H1 (cell line): ENCODE measurements around the gene ARHGAP10. TPM values are rescaled to one million over a fixed set of nuclear protein-coding genes. Genes with fewer than 3 reads are reported as not detected.

Source experiments
- CTCF ChIA-PET: fragments of 300-600 bp; sonication (Branson Sonifier 250); formaldehyde crosslinking; loops from one replicate; lab custom pipeline; 2021; ENCODE audit not compliant: partially characterized antibody; lab: Charles Lee
- POLR2A ChIA-PET: fragments of 300-600 bp; sonication (Branson Sonifier 250); formaldehyde crosslinking; loops from one replicate; lab custom pipeline; 2021; ENCODE audit warnings: inconsistent platforms; ENCODE audit not compliant: partially characterized antibody; lab: Charles Lee
- DNase-seq, 2 experiments: peaks; one replicate each; pipeline versions ENCODE4 v3.0.0 to v3.0.0-alpha.2; 2010 to 2022; ENCODE audit warnings: low spot score in 2 of 2, low read depth in 1 of 2, mixed read lengths in 1 of 2
- FAIRE-seq: peaks from 2 replicates; lab custom pipeline; 2011; peaks lifted over from hg19 to GRCh38; lab: Jason Lieb, UNC
- H2AFZ ChIP-seq: 2 replicates; pipeline ENCODE4 v1.8.1; 2012; ENCODE audit warnings: low read length, inconsistent platforms
- H2AK5ac ChIP-seq: 2 replicates; pipeline ENCODE4 v1.6.1; 2013; ENCODE audit warnings: low read depth, low read length
- H2BK120ac ChIP-seq: replicated peaks from 2 replicates; pipeline ENCODE3; 2013; ENCODE audit warnings: low read depth, low read length, inconsistent platforms
- H2BK12ac ChIP-seq: 2 replicates; pipeline ENCODE4 v1.6.1; 2013; ENCODE audit warnings: low read depth, low read length
- H2BK15ac ChIP-seq: 2 replicates; pipeline ENCODE4 v1.6.1; 2013; ENCODE audit warnings: low read length
- H2BK20ac ChIP-seq: 2 replicates; pipeline ENCODE4 v1.6.1; 2013; ENCODE audit warnings: low read length
- H2BK5ac ChIP-seq: 2 replicates; pipeline ENCODE4 v1.6.1; 2013; ENCODE audit warnings: low read depth, low read length
- H3K14ac ChIP-seq: 2 replicates; pipeline ENCODE4 v1.6.1; 2013; ENCODE audit warnings: inconsistent platforms; ENCODE audit not compliant: insufficient read length
- H3K18ac ChIP-seq: 2 replicates; pipeline ENCODE4 v1.6.1; 2013; ENCODE audit warnings: low read length; ENCODE audit errors: extremely low read depth
- H3K23ac ChIP-seq: 2 replicates; pipeline ENCODE4 v1.6.1; 2013; ENCODE audit warnings: inconsistent platforms; ENCODE audit not compliant: insufficient read length
- H3K23me2 ChIP-seq: 2 replicates; pipeline ENCODE4 v1.6.1; 2013; ENCODE audit warnings: low read depth, low read length
- H3K27ac ChIP-seq: 2 replicates; pipeline ENCODE4 v1.6.1; 2011; ENCODE audit warnings: low read depth, low read length, inconsistent platforms
- H3K27me3 ChIP-seq, 4 experiments: replicated peaks in 1 of 4; 1 replicate in 1 of 4; 2 replicates in 3 of 4; pipeline versions ENCODE4 v1.6.1 to v1.8.1; 2011 to 2013; ENCODE audit warnings: low read length in 3 of 4, mild to moderate bottlenecking in 3 of 4, inconsistent platforms in 2 of 4, mixed read lengths in 2 of 4, moderate library complexity in 1 of 4; ENCODE audit not compliant: control insufficient read depth in 3 of 4, insufficient read depth in 3 of 4; ENCODE audit errors: extremely low read depth in 1 of 4
- H3K36me3 ChIP-seq, 4 experiments: 2 replicates each; pipeline versions ENCODE4 v1.6.1 to v1.8.1; 2011 to 2013; ENCODE audit warnings: mild to moderate bottlenecking in 4 of 4, low read length in 3 of 4, moderate library complexity in 2 of 4, control low read depth in 1 of 4, inconsistent platforms in 1 of 4; ENCODE audit not compliant: insufficient read depth in 4 of 4, control insufficient read depth in 2 of 4
- H3K4ac ChIP-seq: replicated peaks from 2 replicates; pipeline ENCODE3; 2013; ENCODE audit warnings: low read length, low read depth, mixed read lengths, inconsistent platforms; ENCODE audit not compliant: insufficient read length
- H3K4me1 ChIP-seq, 4 experiments: replicated peaks in 1 of 4; 1 replicate in 1 of 4; 2 replicates in 3 of 4; pipeline versions ENCODE4 v1.6.1 to v1.8.1; 2011 to 2013; ENCODE audit warnings: low read length in 3 of 4, inconsistent platforms in 2 of 4, mixed read lengths in 1 of 4; ENCODE audit not compliant: insufficient read depth in 4 of 4, control insufficient read depth in 3 of 4
- H3K4me2 ChIP-seq, 2 experiments: 2 replicates each; pipeline versions ENCODE4 v1.6.1 to v1.8.1; 2011 to 2013; ENCODE audit warnings: low read depth in 2 of 2, low read length in 2 of 2, control low read depth in 1 of 2, inconsistent platforms in 1 of 2, mild to moderate bottlenecking in 1 of 2; ENCODE audit not compliant: insufficient read depth in 1 of 2
- H3K4me3 ChIP-seq, 4 experiments: fragments of 200-600, 300-600 bp in 1 of 4; sonication (generic), shearing (Covaris generic), sonication (Bioruptor Twin) in 1 of 4; 2 replicates each; pipeline versions ENCODE4 v1.5.1 to v1.8.1; 2011 to 2016; ENCODE audit warnings: low read length in 4 of 4, low read depth in 3 of 4, control low read depth in 2 of 4, inconsistent platforms in 2 of 4, mild to moderate bottlenecking in 2 of 4, mixed read lengths in 1 of 4, moderate library complexity in 1 of 4; ENCODE audit not compliant: insufficient read depth in 2 of 4; ENCODE audit errors: extremely low read depth in 1 of 4
- H3K56ac ChIP-seq: replicated peaks from 2 replicates; pipeline ENCODE3; 2013; ENCODE audit warnings: low read depth, mild to moderate bottlenecking, mixed read lengths, low read length, inconsistent platforms; ENCODE audit not compliant: insufficient read length
- H3K79me1 ChIP-seq: 2 replicates; pipeline ENCODE4 v1.6.1; 2013; ENCODE audit warnings: low read depth, low read length, control low read depth
- H3K79me2 ChIP-seq, 2 experiments: 2 replicates each; pipeline versions ENCODE4 v1.6.1 to v1.8.1; 2012 to 2013; ENCODE audit warnings: low read length in 2 of 2, mild to moderate bottlenecking in 2 of 2, inconsistent platforms in 1 of 2; ENCODE audit not compliant: insufficient read depth in 2 of 2, control insufficient read depth in 1 of 2
- H3K9ac ChIP-seq, 4 experiments: replicated peaks in 1 of 4; 1 replicate in 1 of 4; 2 replicates in 3 of 4; pipeline versions ENCODE4 v1.6.1 to v1.8.1; 2011 to 2013; ENCODE audit warnings: low read depth in 3 of 4, low read length in 3 of 4, control low read depth in 2 of 4, mild to moderate bottlenecking in 2 of 4, moderate library complexity in 2 of 4, inconsistent platforms in 1 of 4; ENCODE audit errors: extremely low read depth in 1 of 4
- H3K9me3 ChIP-seq, 2 experiments: 2 replicates each; pipeline versions ENCODE4 v1.6.1 to v1.8.1; 2012 to 2013; ENCODE audit warnings: mild to moderate bottlenecking in 2 of 2, moderate library complexity in 2 of 2, control low read depth in 1 of 2, inconsistent platforms in 1 of 2, low read depth in 1 of 2, low read length in 1 of 2, mixed read lengths in 1 of 2; ENCODE audit not compliant: insufficient read depth in 2 of 2
- H4K20me1 ChIP-seq, 2 experiments: replicated peaks in 1 of 2; 2 replicates each; pipeline versions ENCODE3 to v1.8.1; 2011 to 2013; ENCODE audit warnings: inconsistent platforms in 2 of 2, low read length in 2 of 2, mild to moderate bottlenecking in 1 of 2; ENCODE audit not compliant: insufficient read depth in 2 of 2, control insufficient read depth in 1 of 2
- H4K5ac ChIP-seq: 2 replicates; pipeline ENCODE4 v1.6.1; 2013; ENCODE audit warnings: low read length, low read depth, mixed read lengths, inconsistent platforms; ENCODE audit not compliant: insufficient read length
- H4K8ac ChIP-seq: 2 replicates; pipeline ENCODE4 v1.8.0; 2013; ENCODE audit warnings: mild to moderate bottlenecking, moderate library complexity, low read length, inconsistent platforms; ENCODE audit not compliant: insufficient read depth; ENCODE audit errors: extremely low read depth
- H4K91ac ChIP-seq: replicated peaks from 2 replicates; pipeline ENCODE3; 2013; ENCODE audit warnings: low read length, mixed read lengths, inconsistent platforms; ENCODE audit not compliant: insufficient read length
- BACH1 ChIP-seq: IDR thresholded peaks from 2 replicates; pipeline ENCODE4 v1.6.1; 2012; ENCODE audit warnings: low read length, improper control_type of control experiment
- CBX8 ChIP-seq: fragments of 300-800, 300-1000 bp; sonication (generic); IDR thresholded peaks from 2 replicates; pipeline ENCODE4 v1.7.1; 2016; ENCODE audit warnings: low read depth, low read length, borderline replicate concordance
- CHD1 ChIP-seq: IDR thresholded peaks from 2 replicates; pipeline ENCODE4 v1.6.1; 2012; ENCODE audit warnings: low read depth, low read length, improper control_type of control experiment
- EP300 ChIP-seq, 2 experiments: IDR thresholded peaks; 1 replicate in 1 of 2; 2 replicates in 1 of 2; pipeline ENCODE4 v1.6.1; 2011 to 2012; ENCODE audit warnings: low read depth in 2 of 2, low read length in 2 of 2, mild to moderate bottlenecking in 2 of 2, borderline replicate concordance in 1 of 2, inconsistent platforms in 1 of 2, moderate library complexity in 1 of 2
- EZH2 ChIP-seq: fragments of 200-600 bp; sonication (generic); IDR thresholded peaks from 2 replicates; pipeline ENCODE4 v1.7.1; 2012; ENCODE audit warnings: low read depth, mild to moderate bottlenecking, moderate library complexity, low read length, inconsistent platforms; ENCODE audit not compliant: severe bottlenecking
- JUN ChIP-seq: IDR thresholded peaks from 2 replicates; pipeline ENCODE4 v1.6.1; 2011; ENCODE audit warnings: low read depth, mild to moderate bottlenecking, improper control_type of control experiment, low read length
- JUND ChIP-seq: IDR thresholded peaks from 2 replicates; pipeline ENCODE4 v1.6.1; 2011; ENCODE audit warnings: mild to moderate bottlenecking, improper control_type of control experiment, low read length
- POLR2A ChIP-seq, 2 experiments: IDR thresholded peaks; 1 replicate in 1 of 2; 2 replicates in 1 of 2; pipeline ENCODE4 v1.6.1; 2011; ENCODE audit warnings: low read depth in 2 of 2, low read length in 2 of 2, mild to moderate bottlenecking in 2 of 2; ENCODE audit errors: control extremely low read depth in 1 of 2
- SIN3A ChIP-seq, 2 experiments: IDR thresholded peaks in 1 of 2; conservative IDR thresholded peaks in 1 of 2; 2 replicates each; pipeline ENCODE4 v1.6.1; 2011 to 2012; ENCODE audit warnings: low read length in 2 of 2, improper control_type of control experiment in 1 of 2, low read depth in 1 of 2, mild to moderate bottlenecking in 1 of 2
- SUZ12 ChIP-seq: fragments of 200-600 bp; sonication (generic); IDR thresholded peaks from 2 replicates; pipeline ENCODE4 v1.6.1; 2012; ENCODE audit warnings: mild to moderate bottlenecking, inconsistent platforms, low read length, moderate library complexity, mixed read lengths
- TAF7 ChIP-seq: optimal IDR thresholded peaks from 2 replicates; pipeline ENCODE3; 2011; ENCODE audit warnings: low read depth, mild to moderate bottlenecking, inconsistent platforms, low read length, moderate library complexity, borderline replicate concordance
- WGBS, 2 experiments: shearing (Covaris generic) in 1 of 2; methylation state at CpG; one replicate each; pipeline versions ENCODE4 v1.1.6 to v1.1.7; 2013 to 2015; ENCODE audit warnings: low lambda C conversion rate in 2 of 2, mixed read lengths in 2 of 2, inconsistent platforms in 1 of 2, low coverage in 1 of 2, missing lambda C conversion rate in 1 of 2; ENCODE audit not compliant: insufficient replicate concordance in 2 of 2, insufficient coverage in 1 of 2, insufficient read length in 1 of 2; ENCODE audit errors: extremely low coverage in 1 of 2, missing lambda C conversion rate in 1 of 2; 5-methylcytosine and 5-hydroxymethylcytosine counted together
- polyA plus RNA-seq, 7 experiments: library from polyadenylated mRNA; depleted of rRNA in 3 of 7; stranded (reverse) in 5 of 7; unstranded in 2 of 7; fragments of >200 nt in 5 of 7; fragments of 200-250 nt in 2 of 7; gene quantifications; 1 replicate in 5 of 7; 2 replicates in 1 of 7; 4 replicates in 1 of 7; pipeline versions ENCODE4 v1.2.1 to v1.2.3, GENCODE V29; 2011 to 2013; ENCODE audit warnings: missing spikeins in 2 of 7, mixed read lengths in 2 of 7
- total RNA-seq: library from RNA; stranded (reverse); fragmentation: NEBNext Ultra II Directional; extraction: Animal tissue kit (Norgen Biotek cat#: 25700); gene quantifications from 2 replicates; pipeline ENCODE4 v1.2.1, GENCODE V29; 2021
- TF ChIP-seq, protein P1 (sequence below): IDR thresholded peaks from 2 replicates; pipeline ENCODE4 v1.6.1; 2012; ENCODE audit warnings: inconsistent platforms

Gene ARHGAP10
- total and polyA plus RNA-seq, 2 of the 8 experiments (the other 6 are each of a cell fraction or from before 2014, with no cell fraction given): 3.7 to 6.1 TPM

GRCh38 chr4:147948336-147948735, 216.4 kb downstream of the ARHGAP10 start:
- H3K36me3 ChIP-seq: no peaks in the 10 kb centered on the region; a peak in 1 of 8 replicates
- no peaks in the 10 kb centered on the region for H4K20me1 ChIP-seq
- FAIRE-seq (no peak), DNase-seq (no peak)
- no peaks in the 10 kb centered on the region for H3K23me2 ChIP-seq
- no peak overlapping the region for H4K8ac ChIP-seq
- no peak overlapping the region for H3K56ac ChIP-seq
- no peak overlapping the region for H3K4me3 ChIP-seq
- no peak overlapping the region for H3K27ac ChIP-seq
- CTCF ChIA-PET: no interaction called here
- no peak overlapping the region for H2BK120ac ChIP-seq
- H2BK12ac ChIP-seq: no peak overlapping the region
- no peaks in the 10 kb centered on the region for H3K27me3 ChIP-seq
- no peak overlapping the region for H3K14ac ChIP-seq
- H3K4ac ChIP-seq: no peak overlapping the region
- H2AFZ ChIP-seq: no peak overlapping the region
- POLR2A ChIA-PET: no interaction called here
- H3K79me2 ChIP-seq: no peaks in the 10 kb centered on the region
- no peak overlapping the region for H4K91ac ChIP-seq
- no peak overlapping the region for H2BK15ac ChIP-seq
- no peak overlapping the region for H2AK5ac ChIP-seq
- no peaks in the 10 kb centered on the region for H3K4me1 ChIP-seq
- WGBS, 2 experiments: 100% methylated on average over 5 of the region's 5 CpGs; no CpG with 5 or more reads in 1 of the 2 experiments
- H3K18ac ChIP-seq: no peak overlapping the region
- no peaks in the 10 kb centered on the region for H3K79me1 ChIP-seq
- 0 out of 4 replicates have a peak, but pooled peaks cover 0 to 2% of the 10 kb centered on the region in 2 experiments for H3K9me3 ChIP-seq
- H2BK20ac ChIP-seq: no peak overlapping the region
- H2BK5ac ChIP-seq: no peak overlapping the region
- H3K23ac ChIP-seq: no peak overlapping the region
- no peak overlapping the region for H3K9ac ChIP-seq
- H3K4me2 ChIP-seq: no peak overlapping the region
- H4K5ac ChIP-seq: no peak overlapping the region
- TF ChIP-seq SIN3A (conservative IDR thresholded peaks at IDR 0.05 in 1 of 2, IDR thresholded peaks at IDR 0.05 in 1 of 2; ENCODE audit: low read depth in 1 of 2, low read length in 2 of 2) (no peak), JUND (no peak), JUN (no peak), EZH2 (no peak), BACH1 (no peak), TAF7 (no peak), SUZ12 (no peak), EP300 (IDR thresholded peaks at IDR 0.05; ENCODE audit: borderline replicate concordance in 1 of 2, low read depth in 2 of 2, low read length in 2 of 2) (no peak), POLR2A (IDR thresholded peaks at IDR 0.05; ENCODE audit: control extremely low read depth in 1 of 2, low read depth in 2 of 2, low read length in 2 of 2) (no peak), CHD1 (no peak), CBX8 (no peak)
- TF ChIP-seq, protein P1, sequence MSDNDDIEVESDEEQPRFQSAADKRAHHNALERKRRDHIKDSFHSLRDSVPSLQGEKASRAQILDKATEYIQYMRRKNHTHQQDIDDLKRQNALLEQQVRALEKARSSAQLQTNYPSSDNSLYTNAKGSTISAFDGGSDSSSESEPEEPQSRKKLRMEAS: no peak
